Activated CD4-positive, alpha-beta T cell treated with anti-CD3 and anti-CD28 coated beads, Interleukin-2, Interleukin-4, amounts not matched to agents 100 ng/mL and 50 ng/mL, durations not matched to agents 16 hours and 8 hours (primary cell): ENCODE measurements around the gene KRT4.
"Not testable (repeated sequence)": the region's sequence is repeated elsewhere in the genome, so short reads cannot be mapped to it uniquely, and the experiment has no call there.

Source experiments
- DNase-seq: peaks from one replicate; pipeline ENCODE4 v3.0.0-alpha.2; 2020; ENCODE audit warnings: low spot score

KRT4 gene

GRCh38 chr12:52772772-52773171 lies 41.1 kb downstream of the KRT4 start:
- no peak for DNase-seq

- no peak for DNase-seq
Measured at GRCh38 chr12:52772188-52772587, 41.7 kb downstream of the KRT4 start.

- DNase-seq, result no peak
Measured at GRCh38 chr12:52771505-52771904, 42.4 kb downstream of the KRT4 start.

GRCh38 chr12:52771088-52771487 lies 42.8 kb downstream of the KRT4 start:
- DNase-seq, result no peak

- DNase-seq, result no peak
Measured at GRCh38 chr12:52769946-52770345, 44.0 kb downstream of the KRT4 start.

GRCh38 chr12:52769354-52769753 lies 44.6 kb downstream of the KRT4 start:
- no peak for DNase-seq

- DNase-seq, result no peak
Measured at GRCh38 chr12:52768479-52769200, 45.3 kb downstream of the KRT4 start.

GRCh38 chr12:52767427-52767826 lies 46.5 kb downstream of the KRT4 start:
- no peak for DNase-seq

GRCh38 chr12:52767020-52767379 lies 46.9 kb downstream of the KRT4 start:
- no peak for DNase-seq

- DNase-seq, result no peak
Measured at GRCh38 chr12:52766351-52767019, 47.4 kb downstream of the KRT4 start.

- DNase-seq, result no peak
Measured at GRCh38 chr12:52765702-52766101, 48.2 kb downstream of the KRT4 start.

GRCh38 chr12:52763991-52764390 lies 49.9 kb downstream of the KRT4 start:
- no peak for DNase-seq

- DNase-seq, result no peak
Measured at GRCh38 chr12:52763036-52763659, 50.8 kb downstream of the KRT4 start.

GRCh38 chr12:52761802-52762201 lies 52.1 kb downstream of the KRT4 start:
- DNase-seq, result no peak

- DNase-seq, result not testable (repeated sequence)
Measured at GRCh38 chr12:52761218-52761617, 52.7 kb downstream of the KRT4 start.

GRCh38 chr12:52760623-52761022 lies 53.3 kb downstream of the KRT4 start:
- no peak for DNase-seq

- DNase-seq, result no peak
Measured at GRCh38 chr12:52759695-52760094, 54.2 kb downstream of the KRT4 start.

- DNase-seq, result no peak
Measured at GRCh38 chr12:52759218-52759617, 54.7 kb downstream of the KRT4 start.

- DNase-seq, result no peak
Measured at GRCh38 chr12:52757449-52758176, 56.3 kb downstream of the KRT4 start.
